ENCODE results near the gene RANBP10. TPM values are rescaled to one million over a fixed set of nuclear protein-coding genes. Genes with fewer than 3 reads are reported as not detected.

Gene RANBP10
- total RNA-seq, 1 donor from 2014 or later = 21.7 TPM

DNA sequence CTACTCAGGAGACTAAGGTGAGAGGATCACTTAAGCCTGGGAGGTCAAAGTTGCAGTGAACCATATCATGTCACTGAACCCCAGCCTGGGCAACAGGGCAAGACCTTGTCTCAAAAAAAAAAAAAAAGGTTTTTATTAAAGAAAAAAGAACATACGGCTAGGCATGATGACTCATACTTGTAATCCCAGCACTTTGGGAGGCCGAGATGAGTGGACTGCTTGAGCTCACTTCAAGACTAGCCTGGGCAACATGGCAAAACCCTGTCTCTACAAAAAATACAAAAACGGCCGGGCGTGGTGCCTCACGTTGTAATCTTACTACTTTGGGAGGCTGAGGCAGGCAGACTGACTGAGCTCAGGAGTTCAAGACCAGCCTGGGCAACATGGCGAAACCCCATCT is 38.4 kb downstream of the RANBP10 start:
- TF ChIP-seq, protein P1, sequence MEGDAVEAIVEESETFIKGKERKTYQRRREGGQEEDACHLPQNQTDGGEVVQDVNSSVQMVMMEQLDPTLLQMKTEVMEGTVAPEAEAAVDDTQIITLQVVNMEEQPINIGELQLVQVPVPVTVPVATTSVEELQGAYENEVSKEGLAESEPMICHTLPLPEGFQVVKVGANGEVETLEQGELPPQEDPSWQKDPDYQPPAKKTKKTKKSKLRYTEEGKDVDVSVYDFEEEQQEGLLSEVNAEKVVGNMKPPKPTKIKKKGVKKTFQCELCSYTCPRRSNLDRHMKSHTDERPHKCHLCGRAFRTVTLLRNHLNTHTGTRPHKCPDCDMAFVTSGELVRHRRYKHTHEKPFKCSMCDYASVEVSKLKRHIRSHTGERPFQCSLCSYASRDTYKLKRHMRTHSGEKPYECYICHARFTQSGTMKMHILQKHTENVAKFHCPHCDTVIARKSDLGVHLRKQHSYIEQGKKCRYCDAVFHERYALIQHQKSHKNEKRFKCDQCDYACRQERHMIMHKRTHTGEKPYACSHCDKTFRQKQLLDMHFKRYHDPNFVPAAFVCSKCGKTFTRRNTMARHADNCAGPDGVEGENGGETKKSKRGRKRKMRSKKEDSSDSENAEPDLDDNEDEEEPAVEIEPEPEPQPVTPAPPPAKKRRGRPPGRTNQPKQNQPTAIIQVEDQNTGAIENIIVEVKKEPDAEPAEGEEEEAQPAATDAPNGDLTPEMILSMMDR (conservative IDR thresholded peaks at IDR 0.05) = no peak
- Mint-ChIP-seq H3K4me3 (no peak overlapping the region), H3K9me3 (no peaks in the 10 kb centered on the region), H3K27me3 (ENCODE audit: low read depth) (no peaks in the 10 kb centered on the region), H3K4me1 (peaks cover 4% of the 10 kb centered on the region), H3K36me3 (ENCODE audit: low read depth) (peaks cover 15% of the 10 kb centered on the region), H3K27ac (ENCODE audit: unreplicated experiment) (no peak overlapping the region)
- DNase-seq (ENCODE audit: low read depth, low spot score) = no peak

DNA sequence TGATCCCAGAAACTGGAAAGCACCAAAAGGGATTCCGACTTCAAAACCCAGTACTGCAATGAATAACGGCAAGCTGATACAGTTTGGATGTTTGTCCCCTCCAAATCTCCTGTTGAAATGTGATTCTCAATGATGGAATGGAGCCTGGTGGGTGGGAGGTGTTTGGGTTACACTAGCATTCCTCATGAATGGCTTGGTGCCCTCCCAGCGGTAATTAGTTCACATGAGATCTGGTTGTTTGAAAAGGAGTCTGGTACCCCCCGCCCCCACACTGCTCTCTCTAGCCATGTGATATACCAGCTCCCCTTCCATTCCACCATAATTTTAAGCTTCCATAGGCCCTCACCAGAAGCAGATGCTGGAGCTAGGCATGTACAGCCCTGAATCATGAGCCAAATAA is 40.1 kb downstream of the RANBP10 start:
- no peak for DNase-seq (ENCODE audit: low read depth, low spot score)
- Mint-ChIP-seq H3K9me3 (no peaks in the 10 kb centered on the region), H3K27ac (ENCODE audit: unreplicated experiment) (no peak overlapping the region), H3K27me3 (ENCODE audit: low read depth) (no peaks in the 10 kb centered on the region), H3K36me3 (ENCODE audit: low read depth) (peaks cover 14% of the 10 kb centered on the region), H3K4me1 (peaks cover 4% of the 10 kb centered on the region), H3K4me3 (no peak overlapping the region)
- TF ChIP-seq, protein P1 (conservative IDR thresholded peaks at IDR 0.05) = no peak

DNA sequence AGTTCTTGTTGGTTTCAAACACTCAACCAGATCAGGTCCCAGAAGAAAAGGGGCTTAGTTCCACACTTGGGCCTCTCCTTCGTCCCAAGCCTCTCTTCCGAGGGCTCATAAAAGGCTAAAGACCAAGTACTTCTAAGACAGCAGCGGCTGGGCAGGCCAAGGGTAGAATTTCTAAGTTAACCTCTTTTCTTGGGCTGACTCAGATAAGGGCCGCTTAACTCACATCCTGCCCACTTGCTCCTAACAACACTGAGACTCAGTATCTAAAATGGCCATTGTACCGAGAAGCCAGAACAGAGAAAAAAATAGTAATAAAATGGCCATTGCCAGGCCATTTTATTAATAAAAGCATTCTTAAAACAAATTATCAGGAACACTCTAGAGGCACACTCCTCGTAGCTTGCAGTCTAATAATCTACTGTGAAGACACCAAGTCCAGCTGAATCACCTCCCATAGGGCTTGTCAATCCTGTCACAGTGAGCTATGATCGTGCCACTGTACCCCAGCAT is 42.1 kb downstream of the RANBP10 start:
- no peak for DNase-seq (ENCODE audit: low read depth, low spot score)
- Mint-ChIP-seq H3K9me3 (no peaks in the 10 kb centered on the region), H3K4me1 (no peaks in the 10 kb centered on the region), H3K27me3 (ENCODE audit: low read depth) (no peaks in the 10 kb centered on the region), H3K27ac (ENCODE audit: unreplicated experiment) (no peak overlapping the region), H3K36me3 (ENCODE audit: low read depth) (peaks cover 11% of the 10 kb centered on the region), H3K4me3 (no peak overlapping the region)
- TF ChIP-seq, protein P1 (conservative IDR thresholded peaks at IDR 0.05) = no peak

DNA sequence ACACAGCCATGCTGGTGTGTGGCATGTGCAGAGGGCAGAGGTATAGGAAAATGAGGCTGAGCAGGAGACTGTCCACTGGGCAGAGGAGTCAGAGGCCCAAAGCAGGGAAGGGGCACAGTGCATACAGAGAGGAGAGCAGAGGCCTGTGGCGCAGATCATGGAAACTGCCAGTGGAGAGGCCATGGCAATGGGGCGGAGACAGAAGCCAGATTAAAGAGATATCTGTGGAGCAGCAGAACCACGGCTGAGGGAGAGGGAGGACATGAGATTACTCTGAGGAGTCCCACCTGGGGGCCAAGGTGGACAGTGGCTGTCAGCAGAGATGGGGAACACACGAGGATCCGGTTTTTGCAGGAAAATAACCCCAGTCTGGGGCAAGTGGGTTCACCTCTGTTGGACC is 43.3 kb downstream of the RANBP10 start:
- H3K4me3 Mint-ChIP-seq = no peak overlapping the region
- peaks cover 11% of the 10 kb centered on the region for H3K36me3 Mint-ChIP-seq (ENCODE audit: low read depth)
- no peak overlapping the region for H3K27ac Mint-ChIP-seq (ENCODE audit: unreplicated experiment)
- DNase-seq (ENCODE audit: low read depth, low spot score) = no peak
- H3K9me3 Mint-ChIP-seq = no peaks in the 10 kb centered on the region
- no peaks in the 10 kb centered on the region for H3K27me3 Mint-ChIP-seq (ENCODE audit: low read depth)
- TF ChIP-seq, protein P1 (conservative IDR thresholded peaks at IDR 0.05) = no peak
- H3K4me1 Mint-ChIP-seq = no peaks in the 10 kb centered on the region

DNA sequence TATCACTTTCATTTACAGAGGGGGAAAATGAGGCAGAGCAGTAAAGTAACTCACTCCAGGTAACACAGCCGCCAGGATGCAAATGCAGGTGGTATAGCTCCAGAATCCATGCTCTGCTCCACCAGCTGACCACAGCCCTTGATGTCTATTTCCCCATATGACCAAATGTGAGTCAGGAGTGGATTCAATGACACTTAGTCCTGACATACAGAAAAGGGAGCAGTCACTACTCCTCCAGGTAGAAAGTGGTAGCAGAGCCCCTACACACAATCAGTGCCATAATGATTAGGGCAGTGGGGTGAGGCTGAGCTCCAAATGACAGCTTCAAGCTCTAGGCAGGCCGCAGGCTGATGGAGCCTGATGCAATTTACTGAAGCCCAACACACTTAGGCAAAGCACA is 44.0 kb downstream of the RANBP10 start:
- peaks cover 11% of the 10 kb centered on the region for H3K36me3 Mint-ChIP-seq (ENCODE audit: low read depth)
- H3K27me3 Mint-ChIP-seq (ENCODE audit: low read depth) = no peaks in the 10 kb centered on the region
- no peak overlapping the region for H3K4me3 Mint-ChIP-seq
- TF ChIP-seq, protein P1 (conservative IDR thresholded peaks at IDR 0.05) = no peak
- no peaks in the 10 kb centered on the region for H3K4me1 Mint-ChIP-seq
- H3K9me3 Mint-ChIP-seq = no peaks in the 10 kb centered on the region
- DNase-seq (ENCODE audit: low read depth, low spot score) = no peak
- H3K27ac Mint-ChIP-seq (ENCODE audit: unreplicated experiment) = no peak overlapping the region

DNA sequence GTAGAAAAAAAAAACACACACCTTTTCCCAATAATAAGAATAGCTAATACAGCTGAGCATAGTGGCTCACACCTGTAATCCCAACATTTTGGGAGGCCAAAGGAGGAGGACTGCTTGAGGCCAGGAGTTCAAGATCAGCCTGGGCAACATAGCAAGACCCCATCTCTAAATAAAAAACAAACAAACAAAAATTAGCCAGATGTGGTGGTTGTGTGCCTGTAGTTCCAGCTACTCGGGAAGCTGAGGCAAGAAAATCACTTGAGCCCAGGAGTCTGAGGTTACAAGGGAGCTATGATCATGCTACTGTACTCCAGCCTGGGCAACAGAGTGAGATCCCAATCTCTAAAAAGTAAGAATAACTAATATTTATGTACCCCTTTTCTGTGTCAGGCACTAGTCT is 44.4 kb downstream of the RANBP10 start:
- DNase-seq (ENCODE audit: low read depth, low spot score) = no peak
- no peaks in the 10 kb centered on the region for H3K27me3 Mint-ChIP-seq (ENCODE audit: low read depth)
- H3K27ac Mint-ChIP-seq (ENCODE audit: unreplicated experiment) = no peak overlapping the region
- TF ChIP-seq, protein P1 (conservative IDR thresholded peaks at IDR 0.05) = no peak
- no peak overlapping the region for H3K4me3 Mint-ChIP-seq
- H3K36me3 Mint-ChIP-seq (ENCODE audit: low read depth) = peaks cover 11% of the 10 kb centered on the region
- H3K4me1 Mint-ChIP-seq = no peaks in the 10 kb centered on the region
- H3K9me3 Mint-ChIP-seq = no peaks in the 10 kb centered on the region
